Measurements from ENCODE around the gene GIPC1. TPM values are rescaled to one million over a fixed set of nuclear protein-coding genes. Genes with fewer than 3 reads are reported as not detected.

Gene GIPC1, protein sequence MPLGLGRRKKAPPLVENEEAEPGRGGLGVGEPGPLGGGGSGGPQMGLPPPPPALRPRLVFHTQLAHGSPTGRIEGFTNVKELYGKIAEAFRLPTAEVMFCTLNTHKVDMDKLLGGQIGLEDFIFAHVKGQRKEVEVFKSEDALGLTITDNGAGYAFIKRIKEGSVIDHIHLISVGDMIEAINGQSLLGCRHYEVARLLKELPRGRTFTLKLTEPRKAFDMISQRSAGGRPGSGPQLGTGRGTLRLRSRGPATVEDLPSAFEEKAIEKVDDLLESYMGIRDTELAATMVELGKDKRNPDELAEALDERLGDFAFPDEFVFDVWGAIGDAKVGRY
- total RNA-seq: 45.0 TPM

DNA sequence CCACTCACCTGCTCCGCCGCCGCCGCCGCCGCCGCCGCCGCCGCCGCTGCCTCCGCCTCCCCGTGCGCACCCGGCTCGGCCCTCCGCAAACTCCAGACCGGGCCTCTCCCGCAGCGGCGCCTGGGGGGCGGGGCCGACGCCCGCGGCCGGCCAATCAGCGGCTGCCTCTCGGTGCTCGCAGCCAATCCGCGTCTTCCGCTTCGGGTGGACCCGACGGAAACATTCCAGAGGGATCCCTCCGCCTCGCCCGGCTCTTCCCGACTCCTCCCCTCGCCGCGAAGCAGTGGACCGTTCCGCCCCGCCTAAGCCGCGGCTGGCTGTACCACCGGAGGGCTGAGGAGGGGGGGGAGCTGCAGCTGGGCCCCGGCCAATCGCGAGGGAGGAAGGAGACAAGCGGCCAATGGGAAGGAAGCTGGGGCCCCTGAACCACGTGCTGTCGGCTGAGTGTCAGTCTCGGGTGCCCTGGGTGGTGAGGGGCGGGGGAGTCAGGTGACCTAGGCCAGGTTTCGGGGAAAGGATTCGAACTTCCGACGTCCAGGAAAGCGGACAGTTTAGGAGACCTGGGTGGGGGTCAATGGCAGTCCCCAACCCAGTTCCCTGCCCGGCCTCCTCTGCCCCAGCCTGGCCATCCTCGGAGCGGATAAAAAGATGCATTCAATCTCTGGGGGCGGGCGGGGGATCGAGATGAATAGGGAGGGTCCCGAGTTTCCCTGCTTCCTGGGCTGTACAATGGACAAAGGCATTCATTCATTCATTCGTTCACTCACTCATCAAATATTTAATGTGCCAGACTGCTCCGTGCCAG, at the start of gene GIPC1:
Gene GIPC1, minus strand, starts transcription at position 99 of the 805 bp plus-strand sequence. CDS start 13,151 bp downstream, outside the sequence.

DNA sequence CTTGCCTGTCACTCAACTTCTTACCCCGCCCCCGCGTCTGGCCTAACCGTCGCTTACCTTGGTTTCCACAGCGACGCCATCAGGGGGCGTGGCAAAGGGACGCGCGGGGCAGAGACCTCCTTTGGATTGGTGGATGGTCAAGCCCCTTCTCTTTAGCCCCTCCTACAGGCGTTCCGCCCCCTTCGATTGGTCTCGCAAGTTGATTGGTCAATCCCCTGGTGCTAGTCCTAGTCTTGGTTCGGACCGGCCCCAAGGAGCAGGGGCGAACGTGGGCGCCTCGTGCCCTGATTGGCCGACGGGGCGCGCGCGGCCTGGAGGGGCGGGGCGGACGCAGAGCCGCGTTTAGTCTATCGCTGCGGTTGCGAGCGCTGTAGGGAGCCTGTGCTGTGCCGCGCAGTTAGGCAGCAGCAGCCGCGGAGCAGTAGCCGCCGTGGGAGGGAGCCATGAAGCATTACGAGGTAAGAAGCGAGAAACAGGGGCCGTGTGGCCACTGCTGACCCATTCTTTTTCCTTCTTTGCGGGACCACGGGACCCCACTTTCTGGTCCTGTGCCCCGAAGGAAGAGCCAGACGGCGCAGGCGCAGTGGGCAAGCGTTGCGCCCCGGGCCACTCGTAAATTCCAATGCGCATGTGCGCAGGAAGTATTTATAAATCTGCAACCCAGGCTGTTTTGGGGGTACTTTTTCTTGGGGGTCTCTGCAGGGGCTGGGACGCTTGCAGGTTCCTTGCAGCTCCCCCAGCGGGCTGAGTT, 33.5 kb upstream of the GIPC1 start, which contains the start of gene TECR:
Gene TECR, plus strand, starts transcription at position 341 of the 751 bp plus-strand sequence. Its CDS starts 103 bp downstream, at position 444.

DNA sequence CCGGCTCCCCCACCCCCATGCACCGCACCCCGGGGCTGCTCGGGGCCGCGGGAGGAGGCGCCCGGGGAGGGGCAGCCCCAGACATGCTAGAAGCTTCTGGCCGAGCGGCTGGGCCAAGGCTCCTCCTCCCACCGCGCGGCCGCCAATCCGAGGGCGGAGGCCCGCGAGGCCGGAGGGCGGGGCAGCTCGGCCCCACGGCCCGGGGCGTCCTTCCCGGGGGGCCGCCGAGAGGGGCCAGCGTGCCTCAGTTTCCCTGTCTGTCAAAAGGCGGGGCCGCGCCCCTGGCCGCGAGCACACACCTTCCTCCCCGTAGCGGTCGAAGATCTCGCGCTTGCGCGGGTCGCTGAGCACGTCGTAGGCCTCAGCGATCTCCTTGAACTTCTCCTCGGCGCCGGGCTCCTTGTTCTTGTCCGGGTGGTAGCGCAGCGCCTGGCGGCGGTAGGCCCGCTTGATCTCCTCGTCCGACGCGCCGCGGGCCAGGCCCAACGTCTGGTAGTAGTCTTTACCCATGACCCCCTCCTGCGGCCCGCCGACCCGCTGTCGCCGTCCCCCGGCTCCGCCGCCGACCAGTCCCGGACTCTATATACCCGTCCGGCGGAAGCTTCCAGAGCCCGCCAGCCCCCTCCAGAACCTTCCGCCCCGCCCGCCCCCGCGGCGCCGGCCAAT, 22.0 kb upstream of the GIPC1 start, which contains the start of gene DNAJB1:
Gene DNAJB1, minus strand, starts transcription at position 558 of the 666 bp plus-strand sequence. Its CDS starts 48 bp downstream, at position 510.

DNA sequence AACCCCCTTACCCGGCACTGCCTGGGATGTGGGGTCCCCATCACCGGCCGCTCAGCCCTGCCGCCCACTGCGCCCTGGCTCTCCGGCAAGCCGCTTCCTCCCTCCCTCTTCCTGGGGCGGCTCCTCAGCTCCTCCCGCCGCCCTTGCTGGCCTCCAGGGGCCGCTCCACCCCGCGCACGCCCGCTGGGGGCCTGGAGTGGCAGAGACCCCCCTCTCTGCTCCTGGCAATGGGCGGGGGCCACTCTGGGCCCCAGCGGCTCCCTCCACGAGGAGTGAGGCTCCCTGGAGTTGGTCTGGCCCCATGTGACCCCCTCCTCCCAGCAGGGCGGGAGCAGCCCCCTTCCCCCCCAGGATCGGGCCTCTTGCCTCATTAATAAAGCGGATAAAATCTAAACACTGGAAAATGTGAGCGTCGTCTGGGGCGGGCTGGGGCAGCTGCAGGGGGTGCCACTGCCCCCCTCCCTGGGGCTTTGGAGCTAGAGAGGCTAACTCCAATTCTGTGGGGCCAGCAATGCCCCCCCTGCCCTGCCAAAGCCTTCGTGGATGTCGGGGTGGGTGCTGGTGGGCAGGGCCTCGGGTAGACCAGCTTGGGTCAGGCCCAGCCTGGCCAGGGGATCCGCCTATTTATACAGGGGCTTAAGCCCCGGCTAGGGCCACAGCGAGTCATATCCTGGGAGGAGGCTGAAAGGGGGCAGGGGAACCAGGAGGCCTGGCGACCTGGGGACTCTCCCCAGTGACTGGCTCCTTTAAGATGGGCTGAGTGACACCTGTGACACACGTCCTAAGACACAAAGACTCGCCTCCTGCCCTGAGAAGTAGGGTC, 20.5 kb downstream of the GIPC1 start, which contains the start of gene PTGER1:
Gene PTGER1, minus strand, starts transcription at position 104 of the 823 bp plus-strand sequence. CDS start 1,034 bp downstream, outside the sequence.

DNA sequence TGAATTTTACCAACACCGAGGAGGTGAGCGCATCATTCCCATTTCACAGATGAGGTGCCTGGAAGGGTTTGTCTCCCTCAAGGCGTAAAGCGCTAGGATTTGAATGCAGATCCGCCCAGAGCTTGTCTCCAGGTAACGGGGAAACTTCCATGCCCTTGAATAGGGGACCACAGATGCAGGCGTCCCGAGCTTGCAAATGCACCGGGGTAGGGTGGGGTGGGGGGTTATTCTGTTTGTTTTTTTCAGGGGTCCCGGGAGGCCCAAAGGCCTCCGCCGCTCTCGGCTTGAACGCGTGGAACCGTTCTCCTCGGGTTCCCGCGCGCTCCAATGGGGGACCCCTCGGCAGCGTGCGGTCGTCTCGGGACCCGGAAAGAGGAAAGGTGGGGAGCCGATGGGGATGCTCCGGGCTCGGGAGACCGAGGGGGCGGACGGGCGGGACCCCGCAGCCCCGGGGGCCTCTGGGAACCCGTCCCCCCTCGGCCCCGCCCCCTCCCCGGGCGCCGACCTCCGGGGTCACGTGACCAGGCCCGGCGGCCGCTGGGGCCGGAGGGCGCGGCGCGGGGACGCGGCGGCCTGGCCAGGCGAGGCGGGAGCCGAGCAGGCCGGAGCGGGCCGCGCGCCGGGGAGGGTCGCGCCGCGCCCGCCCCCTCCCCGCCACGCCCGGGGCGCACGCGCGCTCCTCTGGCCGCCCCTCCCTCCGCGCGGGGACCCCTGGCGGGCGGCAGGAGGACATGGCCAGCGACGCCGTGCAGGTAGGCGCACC, 63.0 kb downstream of the GIPC1 start, which contains the start of gene PKN1:
Gene PKN1, plus strand, starts transcription at position 516 of the 763 bp plus-strand sequence. Its CDS starts 216 bp downstream, at position 732.

Small RNA genes within 50 kb of the gene (small RNA-seq; reads per million reads assigned to genes)
- gene SNRPGP15: not detected

Other genes starting within 250 kb of the GIPC1 start
- gene ADGRE5, start 114.7 kb downstream of the GIPC1 start, total RNA-seq: 2.3 TPM
- 32.1 TPM for gene DDX39A, start 76.8 kb downstream of the GIPC1 start, total RNA-seq
- gene PKN1, start 62.8 kb downstream of the GIPC1 start, total RNA-seq: 69.9 TPM
- 0.69 TPM for gene PTGER1, start 20.8 kb downstream of the GIPC1 start, total RNA-seq
- 49.4 TPM for gene DNAJB1, start 22.3 kb upstream of the GIPC1 start, total RNA-seq
- 22.8 TPM for gene TECR, start 33.5 kb upstream of the GIPC1 start, total RNA-seq
- 169 TPM for gene NDUFB7, start 75.9 kb upstream of the GIPC1 start, total RNA-seq
- 0.46 TPM for gene CLEC17A, start 87.0 kb upstream of the GIPC1 start, total RNA-seq
- gene ADGRE3, start 178.7 kb upstream of the GIPC1 start, total RNA-seq: not detected
- 30.0 TPM for gene ZNF333, start 193.9 kb upstream of the GIPC1 start, total RNA-seq

Measured in diencephalon (tissue), 1 donor.